HG02623 (cell line): Measurements from ENCODE around the gene CGREF1.

Experiments
- ATAC-seq: cut with Tn5 transposase; IDR thresholded peaks from one replicate; pipeline ENCODE4 v1.9.1; 2021; ENCODE audit warnings: moderate library complexity; ENCODE audit not compliant: unreplicated experiment

CGREF1 gene

DNA sequence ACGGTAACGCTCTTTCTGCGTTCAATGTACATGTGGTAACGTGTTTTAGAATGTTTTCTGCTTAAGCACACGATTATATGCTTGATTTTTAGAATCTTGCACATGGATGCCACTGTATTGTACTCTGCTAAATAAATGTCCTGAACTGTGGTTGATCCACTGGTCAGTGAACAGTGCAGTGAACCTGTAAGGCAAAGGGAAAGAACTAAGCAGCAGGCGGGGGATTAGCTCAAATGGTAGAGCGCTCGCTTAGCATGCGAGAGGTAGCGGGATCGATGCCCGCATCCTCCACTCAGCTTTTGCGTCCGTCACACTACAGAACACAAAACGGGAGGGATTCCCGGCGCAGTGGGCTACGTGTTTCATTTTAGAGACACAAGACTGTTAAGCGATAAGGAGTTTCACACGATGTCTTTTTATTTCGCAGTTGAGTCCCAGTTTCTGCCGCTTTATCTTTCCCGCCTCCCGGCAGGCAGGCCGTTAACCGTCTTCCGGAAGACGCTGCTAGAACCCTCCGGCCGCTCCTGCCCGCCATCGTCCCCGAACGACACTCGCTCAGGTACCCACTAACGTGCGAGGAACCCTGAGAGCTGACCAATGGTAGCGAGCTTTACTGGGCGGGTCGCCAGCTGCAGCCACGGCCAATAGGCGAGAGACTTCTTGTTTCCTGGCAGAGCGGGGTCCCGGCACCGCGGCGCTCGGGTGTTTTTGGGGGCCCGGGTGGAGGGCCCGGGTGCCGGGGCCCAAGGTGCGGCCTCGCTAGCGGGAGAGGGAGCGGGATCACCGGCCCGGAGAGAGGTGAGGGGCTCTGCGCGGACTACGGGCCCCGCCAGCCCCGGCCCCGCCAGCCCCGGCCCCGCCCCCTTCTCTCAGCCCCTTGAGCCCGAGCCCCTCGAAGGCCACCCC lies 67.7 kb downstream of the CGREF1 start, which contains the start of gene AGBL5:
Gene AGBL5 (plus strand): TSS at position 673 of the 906 bp plus-strand sequence. CDS start 1,291 bp downstream, outside the sequence.
- ATAC-seq: peak; percentile 72
